ENCODE results near the gene PKD1. TPM values are rescaled to one million over a fixed set of nuclear protein-coding genes. Genes with fewer than 3 reads are reported as not detected.

Gene PKD1
- total RNA-seq, 1 experiment from 2014 or later: 137 TPM

DNA sequence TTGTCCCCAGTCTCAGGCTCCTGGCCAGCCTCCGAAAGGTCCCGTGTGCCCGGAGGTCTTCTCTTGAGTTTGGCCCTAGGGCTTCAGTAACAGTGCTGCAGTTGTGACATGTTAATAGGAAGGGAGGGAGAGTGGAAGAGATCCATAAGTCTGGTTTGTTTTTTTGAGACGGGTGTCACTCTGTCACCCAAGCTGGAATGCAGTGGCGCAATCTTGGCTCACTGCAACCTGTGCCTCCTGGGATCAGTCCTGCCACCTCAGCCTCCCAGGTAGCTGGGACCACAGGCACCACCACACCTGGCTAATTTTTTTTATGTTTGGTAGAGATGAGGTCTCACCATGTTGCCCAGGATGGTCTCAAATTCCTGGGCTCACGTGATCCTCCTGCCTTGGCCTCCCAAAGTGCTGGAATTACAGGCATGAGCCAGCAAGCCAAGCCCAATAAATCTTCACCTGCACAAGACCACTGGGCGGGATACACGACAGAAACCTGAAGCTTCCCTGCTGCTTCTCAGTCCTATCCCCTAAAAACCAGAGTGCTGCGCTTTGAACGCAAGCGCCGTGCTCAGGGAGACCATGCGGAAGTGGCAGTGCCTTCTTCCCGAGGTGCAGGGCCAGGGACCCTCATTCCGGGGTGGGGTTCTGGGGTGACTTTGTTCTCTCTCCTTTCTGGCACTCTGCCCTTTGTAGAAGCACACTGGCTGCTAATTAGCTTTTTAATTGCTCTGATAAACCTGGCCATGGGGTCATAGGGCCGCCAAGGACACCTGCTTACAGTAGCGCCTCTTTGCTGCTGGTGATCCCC lies 30.8 kb upstream of the PKD1 start:
- Histone ChIP-seq H3K9ac (ENCODE audit: low read length) (no peak overlapping the region), H3K36me3 (ENCODE audit: control insufficient read depth in 1 of 2, insufficient read depth in 2 of 2, low read length in 2 of 2) (peaks cover 7 to 35% of the 10 kb centered on the region in 2 experiments; a peak in 3 of 4 replicates), H3K4me1 (ENCODE audit: control insufficient read depth in 1 of 2, insufficient read depth in 2 of 2, low read length in 2 of 2) (peaks cover 21 to 26% of the 10 kb centered on the region in 2 experiments), H3K4me3 (replicated peaks in 1 of 2; ENCODE audit: low read depth in 1 of 2, low read length in 2 of 2) (no peak overlapping the region), H3K9me3 (ENCODE audit: control insufficient read depth in 1 of 2, insufficient read depth in 1 of 2, low read depth in 1 of 2, low read length in 2 of 2) (no peaks in the 10 kb centered on the region), H3K27me3 (ENCODE audit: insufficient read depth, low read length) (no peaks in the 10 kb centered on the region), H3K4me2 (ENCODE audit: low read length) (no peak overlapping the region), H3K9me2 (ENCODE audit: insufficient read depth) (no peaks in the 10 kb centered on the region), H3K79me2 (ENCODE audit: insufficient read depth, low read length) (peaks cover 63% of the 10 kb centered on the region), H3K27ac (ENCODE audit: low read depth, low read length) (peak overlapping the region; percentile 13; the same call in 1 of the 2 replicates), H2AFZ (ENCODE audit: low read depth, low read length, poor library complexity, severe bottlenecking) (no peak overlapping the region), H4K20me1 (ENCODE audit: insufficient read depth) (no peaks in the 10 kb centered on the region)
- CTCF ChIA-PET: no interaction called here
- POLR2A ChIA-PET: interaction anchor here (2.7 kb wide), 1 partner anchor 11 kb away, joined by 14 read pairs; the partner anchor contains the start of gene TRAF7
- TF ChIP-seq SRF (IDR thresholded peaks at IDR 0.05; ENCODE audit: low read depth): no peak
- TF ChIP-seq, protein P1, sequence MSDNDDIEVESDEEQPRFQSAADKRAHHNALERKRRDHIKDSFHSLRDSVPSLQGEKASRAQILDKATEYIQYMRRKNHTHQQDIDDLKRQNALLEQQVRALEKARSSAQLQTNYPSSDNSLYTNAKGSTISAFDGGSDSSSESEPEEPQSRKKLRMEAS (IDR thresholded peaks at IDR 0.05): no peak
- no peak for TF ChIP-seq FOSL1 (IDR thresholded peaks at IDR 0.05; ENCODE audit: low read depth)
- TF ChIP-seq POLR2A (IDR thresholded peaks at IDR 0.05; ENCODE audit: borderline replicate concordance, extremely low read depth, insufficient read depth, insufficient read length): no peak
- no peak for TF ChIP-seq RAD21 (IDR thresholded peaks at IDR 0.05; ENCODE audit: low read depth)
- TF ChIP-seq, protein P2, sequence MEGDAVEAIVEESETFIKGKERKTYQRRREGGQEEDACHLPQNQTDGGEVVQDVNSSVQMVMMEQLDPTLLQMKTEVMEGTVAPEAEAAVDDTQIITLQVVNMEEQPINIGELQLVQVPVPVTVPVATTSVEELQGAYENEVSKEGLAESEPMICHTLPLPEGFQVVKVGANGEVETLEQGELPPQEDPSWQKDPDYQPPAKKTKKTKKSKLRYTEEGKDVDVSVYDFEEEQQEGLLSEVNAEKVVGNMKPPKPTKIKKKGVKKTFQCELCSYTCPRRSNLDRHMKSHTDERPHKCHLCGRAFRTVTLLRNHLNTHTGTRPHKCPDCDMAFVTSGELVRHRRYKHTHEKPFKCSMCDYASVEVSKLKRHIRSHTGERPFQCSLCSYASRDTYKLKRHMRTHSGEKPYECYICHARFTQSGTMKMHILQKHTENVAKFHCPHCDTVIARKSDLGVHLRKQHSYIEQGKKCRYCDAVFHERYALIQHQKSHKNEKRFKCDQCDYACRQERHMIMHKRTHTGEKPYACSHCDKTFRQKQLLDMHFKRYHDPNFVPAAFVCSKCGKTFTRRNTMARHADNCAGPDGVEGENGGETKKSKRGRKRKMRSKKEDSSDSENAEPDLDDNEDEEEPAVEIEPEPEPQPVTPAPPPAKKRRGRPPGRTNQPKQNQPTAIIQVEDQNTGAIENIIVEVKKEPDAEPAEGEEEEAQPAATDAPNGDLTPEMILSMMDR (IDR thresholded peaks at IDR 0.05 in 2 of 3, conservative IDR thresholded peaks at IDR 0.05 in 1 of 3; ENCODE audit: borderline replicate concordance in 1 of 3, insufficient read depth in 1 of 3, low read depth in 2 of 3, low read length in 2 of 3): no peak
- no peak for TF ChIP-seq CEBPB (IDR thresholded peaks at IDR 0.05; ENCODE audit: low read depth)
- TF ChIP-seq JUND (IDR thresholded peaks at IDR 0.05): no peak
- TF ChIP-seq EZH2 (IDR thresholded peaks at IDR 0.05): no peak
- TF ChIP-seq, protein P3, sequence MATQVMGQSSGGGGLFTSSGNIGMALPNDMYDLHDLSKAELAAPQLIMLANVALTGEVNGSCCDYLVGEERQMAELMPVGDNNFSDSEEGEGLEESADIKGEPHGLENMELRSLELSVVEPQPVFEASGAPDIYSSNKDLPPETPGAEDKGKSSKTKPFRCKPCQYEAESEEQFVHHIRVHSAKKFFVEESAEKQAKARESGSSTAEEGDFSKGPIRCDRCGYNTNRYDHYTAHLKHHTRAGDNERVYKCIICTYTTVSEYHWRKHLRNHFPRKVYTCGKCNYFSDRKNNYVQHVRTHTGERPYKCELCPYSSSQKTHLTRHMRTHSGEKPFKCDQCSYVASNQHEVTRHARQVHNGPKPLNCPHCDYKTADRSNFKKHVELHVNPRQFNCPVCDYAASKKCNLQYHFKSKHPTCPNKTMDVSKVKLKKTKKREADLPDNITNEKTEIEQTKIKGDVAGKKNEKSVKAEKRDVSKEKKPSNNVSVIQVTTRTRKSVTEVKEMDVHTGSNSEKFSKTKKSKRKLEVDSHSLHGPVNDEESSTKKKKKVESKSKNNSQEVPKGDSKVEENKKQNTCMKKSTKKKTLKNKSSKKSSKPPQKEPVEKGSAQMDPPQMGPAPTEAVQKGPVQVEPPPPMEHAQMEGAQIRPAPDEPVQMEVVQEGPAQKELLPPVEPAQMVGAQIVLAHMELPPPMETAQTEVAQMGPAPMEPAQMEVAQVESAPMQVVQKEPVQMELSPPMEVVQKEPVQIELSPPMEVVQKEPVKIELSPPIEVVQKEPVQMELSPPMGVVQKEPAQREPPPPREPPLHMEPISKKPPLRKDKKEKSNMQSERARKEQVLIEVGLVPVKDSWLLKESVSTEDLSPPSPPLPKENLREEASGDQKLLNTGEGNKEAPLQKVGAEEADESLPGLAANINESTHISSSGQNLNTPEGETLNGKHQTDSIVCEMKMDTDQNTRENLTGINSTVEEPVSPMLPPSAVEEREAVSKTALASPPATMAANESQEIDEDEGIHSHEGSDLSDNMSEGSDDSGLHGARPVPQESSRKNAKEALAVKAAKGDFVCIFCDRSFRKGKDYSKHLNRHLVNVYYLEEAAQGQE (IDR thresholded peaks at IDR 0.05; ENCODE audit: low read depth): no peak
- no peak for TF ChIP-seq YY1 (IDR thresholded peaks at IDR 0.05; ENCODE audit: extremely low read depth, insufficient replicate concordance, low read depth, low read length)
- TF ChIP-seq CBX3 (IDR thresholded peaks at IDR 0.05; ENCODE audit: low read depth): no peak
- no peak for TF ChIP-seq POLR2AphosphoS5 (IDR thresholded peaks at IDR 0.05; ENCODE audit: low read depth, low read length)
- TF ChIP-seq, protein P4, sequence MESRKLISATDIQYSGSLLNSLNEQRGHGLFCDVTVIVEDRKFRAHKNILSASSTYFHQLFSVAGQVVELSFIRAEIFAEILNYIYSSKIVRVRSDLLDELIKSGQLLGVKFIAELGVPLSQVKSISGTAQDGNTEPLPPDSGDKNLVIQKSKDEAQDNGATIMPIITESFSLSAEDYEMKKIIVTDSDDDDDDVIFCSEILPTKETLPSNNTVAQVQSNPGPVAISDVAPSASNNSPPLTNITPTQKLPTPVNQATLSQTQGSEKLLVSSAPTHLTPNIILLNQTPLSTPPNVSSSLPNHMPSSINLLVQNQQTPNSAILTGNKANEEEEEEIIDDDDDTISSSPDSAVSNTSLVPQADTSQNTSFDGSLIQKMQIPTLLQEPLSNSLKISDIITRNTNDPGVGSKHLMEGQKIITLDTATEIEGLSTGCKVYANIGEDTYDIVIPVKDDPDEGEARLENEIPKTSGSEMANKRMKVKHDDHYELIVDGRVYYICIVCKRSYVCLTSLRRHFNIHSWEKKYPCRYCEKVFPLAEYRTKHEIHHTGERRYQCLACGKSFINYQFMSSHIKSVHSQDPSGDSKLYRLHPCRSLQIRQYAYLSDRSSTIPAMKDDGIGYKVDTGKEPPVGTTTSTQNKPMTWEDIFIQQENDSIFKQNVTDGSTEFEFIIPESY (IDR thresholded peaks at IDR 0.05; ENCODE audit: extremely low read depth, insufficient replicate concordance, low read length): no peak
- TF ChIP-seq ATF3 (IDR thresholded peaks at IDR 0.05): no peak
- no peak for TF ChIP-seq EZH2phosphoT487 (IDR thresholded peaks at IDR 0.05; ENCODE audit: borderline replicate concordance)
- no peak for TF ChIP-seq ZFX (IDR thresholded peaks at IDR 0.05)
- RAD21 ChIA-PET (ENCODE audit: low non-redundant PET in 1 of 2, low total read pairs in 2 of 2, uncharacterized antibody in 2 of 2, unreplicated experiment in 2 of 2): no interaction called here
- ATAC-seq (no peak), DNase-seq (ENCODE audit: low read depth, low spot score) (no peak)
- intact Hi-C loops (cut with micrococcal nuclease): no loop called here
- no TSS peak for BruUV-seq (replicated peaks)

All from HCT116 (cell line).